Neural crest cell (in vitro differentiated cells): Measurements from ENCODE around the gene OLFM4. TPM values are rescaled to one million over a fixed set of nuclear protein-coding genes. Genes with fewer than 3 reads are reported as not detected.

Experiments used
- DNase-seq: peaks from one replicate; pipeline ENCODE4 v3.0.0; 2021; ENCODE audit warnings: low read depth, mixed read lengths, low spot score
- H3K27ac Mint-ChIP-seq: one replicate; pipeline ENCODE4 v1.8.0; 2021; ENCODE audit warnings: mild to moderate bottlenecking, mixed read lengths; ENCODE audit not compliant: unreplicated experiment
- H3K27me3 Mint-ChIP-seq: 2 replicates; pipeline ENCODE4 v1.8.0; 2021; ENCODE audit warnings: low read depth, mild to moderate bottlenecking, mixed read lengths
- H3K36me3 Mint-ChIP-seq: 2 replicates; pipeline ENCODE4 v1.8.0; 2021; ENCODE audit warnings: low read depth, mild to moderate bottlenecking, mixed read lengths
- H3K4me1 Mint-ChIP-seq: 2 replicates; pipeline ENCODE4 v1.8.0; 2021; ENCODE audit warnings: mixed read lengths
- H3K4me3 Mint-ChIP-seq: one replicate; pipeline ENCODE4 v1.8.0; 2021; ENCODE audit warnings: mild to moderate bottlenecking, mixed read lengths
- H3K9me3 Mint-ChIP-seq: 2 replicates; pipeline ENCODE4 v1.8.0; 2021; ENCODE audit warnings: mixed read lengths
- total RNA-seq: library from RNA; stranded (reverse); gene quantifications from 2 replicates; pipeline ENCODE4 v1.2.1, GENCODE V29; 2021
- TF ChIP-seq, protein P1 (sequence below): fragments of 200-600 bp; sonication (generic); conservative IDR thresholded peaks from 2 replicates; pipeline ENCODE4 v1.5.0; 2021; ENCODE audit warnings: antibody characterized with exemption, mild to moderate bottlenecking

Gene OLFM4
- total RNA-seq, 1 donor from 2014 or later = not detected

DNA sequence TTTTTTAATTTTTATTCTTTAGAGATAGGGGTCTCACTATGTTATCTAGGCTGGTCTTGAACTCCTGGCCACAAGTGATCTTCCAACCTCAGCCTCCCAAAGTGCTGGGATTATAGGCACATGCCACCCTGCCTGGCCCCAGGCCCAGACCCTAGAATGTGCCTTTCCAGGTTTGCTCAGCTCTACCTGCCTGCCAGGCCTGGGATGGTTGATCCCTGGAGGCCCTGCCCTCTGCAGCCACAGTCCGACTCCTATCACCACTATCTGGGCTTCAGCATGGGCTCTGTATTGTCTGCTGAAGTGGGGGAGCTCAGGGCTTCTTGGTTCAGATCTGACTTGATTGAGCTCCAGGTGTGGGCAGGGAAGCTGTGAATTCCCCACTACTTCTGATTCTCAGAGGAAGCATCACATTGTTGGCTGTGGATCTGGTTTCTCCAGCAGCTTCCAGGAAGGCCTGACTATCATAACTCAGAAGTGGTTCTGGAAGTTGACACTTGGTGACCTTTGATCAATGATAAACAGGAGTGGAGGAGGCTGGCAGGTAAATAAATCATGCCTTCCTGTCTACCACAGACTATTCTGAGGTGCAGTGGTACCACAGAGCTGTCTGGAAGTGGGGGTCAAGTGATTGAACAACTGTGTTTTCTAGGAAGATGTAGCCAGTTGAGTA lies 71.9 kb downstream of the OLFM4 start:
- H3K27ac Mint-ChIP-seq = no peak overlapping the region

More for the DNA sequence above, 71.9 kb downstream of the OLFM4 start:
- Mint-ChIP-seq H3K36me3 (no peaks in the 10 kb centered on the region), H3K27me3 (no peaks in the 10 kb centered on the region), H3K4me1 (no peaks in the 10 kb centered on the region), H3K9me3 (no peaks in the 10 kb centered on the region), H3K4me3 (no peak overlapping the region)
- DNase-seq = no peak
- TF ChIP-seq, protein P1, sequence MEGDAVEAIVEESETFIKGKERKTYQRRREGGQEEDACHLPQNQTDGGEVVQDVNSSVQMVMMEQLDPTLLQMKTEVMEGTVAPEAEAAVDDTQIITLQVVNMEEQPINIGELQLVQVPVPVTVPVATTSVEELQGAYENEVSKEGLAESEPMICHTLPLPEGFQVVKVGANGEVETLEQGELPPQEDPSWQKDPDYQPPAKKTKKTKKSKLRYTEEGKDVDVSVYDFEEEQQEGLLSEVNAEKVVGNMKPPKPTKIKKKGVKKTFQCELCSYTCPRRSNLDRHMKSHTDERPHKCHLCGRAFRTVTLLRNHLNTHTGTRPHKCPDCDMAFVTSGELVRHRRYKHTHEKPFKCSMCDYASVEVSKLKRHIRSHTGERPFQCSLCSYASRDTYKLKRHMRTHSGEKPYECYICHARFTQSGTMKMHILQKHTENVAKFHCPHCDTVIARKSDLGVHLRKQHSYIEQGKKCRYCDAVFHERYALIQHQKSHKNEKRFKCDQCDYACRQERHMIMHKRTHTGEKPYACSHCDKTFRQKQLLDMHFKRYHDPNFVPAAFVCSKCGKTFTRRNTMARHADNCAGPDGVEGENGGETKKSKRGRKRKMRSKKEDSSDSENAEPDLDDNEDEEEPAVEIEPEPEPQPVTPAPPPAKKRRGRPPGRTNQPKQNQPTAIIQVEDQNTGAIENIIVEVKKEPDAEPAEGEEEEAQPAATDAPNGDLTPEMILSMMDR = no peak

Other genes starting within 250 kb of the OLFM4 start
- 13.7 and 14.6 TPM in 2 replicates for gene PCDH8, start 180.2 kb upstream of the OLFM4 start, total RNA-seq